22Rv1 (cell line): ENCODE measurements around the gene KIAA1614.

ENCODE experiments used
- ZFX ChIP-seq: fragments of 450-650 bp; IDR thresholded peaks from 2 replicates; pipeline ENCODE4 v1.6.1; 2017; ENCODE audit warnings: antibody characterized with exemption, borderline replicate concordance
- TF ChIP-seq, protein P1 (sequence below): fragments of 450-650 bp; IDR thresholded peaks from 2 replicates; pipeline ENCODE4 v1.5.1; 2017; ENCODE audit warnings: mild to moderate bottlenecking

DNA sequence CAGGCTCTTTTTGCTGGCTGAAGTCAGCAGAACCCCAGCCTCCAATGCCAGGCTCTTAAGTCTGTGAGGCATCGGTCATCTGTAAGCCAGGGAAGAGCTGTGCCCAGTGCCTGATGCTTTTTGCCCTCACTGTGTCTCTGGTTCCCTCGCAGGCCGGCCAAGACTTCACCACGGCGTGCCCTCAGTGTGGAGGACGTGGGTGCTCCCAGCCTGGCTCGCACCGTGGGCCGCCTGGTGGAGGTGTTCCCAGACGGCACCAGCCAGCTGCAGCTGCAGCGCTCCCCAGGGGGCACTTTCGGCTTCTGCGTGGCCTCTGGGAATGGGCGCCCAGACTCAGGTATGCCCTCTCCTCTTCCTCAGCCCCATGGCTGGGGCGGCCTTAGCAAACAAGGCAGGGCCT, 32.5 kb downstream of the KIAA1614 start:
- TF ChIP-seq, protein P1, sequence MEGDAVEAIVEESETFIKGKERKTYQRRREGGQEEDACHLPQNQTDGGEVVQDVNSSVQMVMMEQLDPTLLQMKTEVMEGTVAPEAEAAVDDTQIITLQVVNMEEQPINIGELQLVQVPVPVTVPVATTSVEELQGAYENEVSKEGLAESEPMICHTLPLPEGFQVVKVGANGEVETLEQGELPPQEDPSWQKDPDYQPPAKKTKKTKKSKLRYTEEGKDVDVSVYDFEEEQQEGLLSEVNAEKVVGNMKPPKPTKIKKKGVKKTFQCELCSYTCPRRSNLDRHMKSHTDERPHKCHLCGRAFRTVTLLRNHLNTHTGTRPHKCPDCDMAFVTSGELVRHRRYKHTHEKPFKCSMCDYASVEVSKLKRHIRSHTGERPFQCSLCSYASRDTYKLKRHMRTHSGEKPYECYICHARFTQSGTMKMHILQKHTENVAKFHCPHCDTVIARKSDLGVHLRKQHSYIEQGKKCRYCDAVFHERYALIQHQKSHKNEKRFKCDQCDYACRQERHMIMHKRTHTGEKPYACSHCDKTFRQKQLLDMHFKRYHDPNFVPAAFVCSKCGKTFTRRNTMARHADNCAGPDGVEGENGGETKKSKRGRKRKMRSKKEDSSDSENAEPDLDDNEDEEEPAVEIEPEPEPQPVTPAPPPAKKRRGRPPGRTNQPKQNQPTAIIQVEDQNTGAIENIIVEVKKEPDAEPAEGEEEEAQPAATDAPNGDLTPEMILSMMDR = no peak
- TF ChIP-seq ZFX = no peak
